IPS-11a (cell line): ENCODE results near the gene MBLAC1.

Source experiments
- H3K4me3 ChIP-seq: one replicate; pipeline ENCODE4 v1.5.1; 2013; ENCODE audit warnings: low read depth, low read length, control low read depth

The MBLAC1 gene, protein sequence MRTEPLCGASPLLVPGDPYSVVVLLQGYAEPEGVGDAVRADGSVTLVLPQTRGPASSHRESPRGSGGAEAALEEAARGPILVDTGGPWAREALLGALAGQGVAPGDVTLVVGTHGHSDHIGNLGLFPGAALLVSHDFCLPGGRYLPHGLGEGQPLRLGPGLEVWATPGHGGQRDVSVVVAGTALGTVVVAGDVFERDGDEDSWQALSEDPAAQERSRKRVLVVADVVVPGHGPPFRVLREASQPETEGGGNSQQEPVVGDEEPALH

GRCh38 chr7:100126931-100127865 is at the start of gene MBLAC1:
Gene MBLAC1, plus strand, starts transcription at chr7:100126967. Its CDS starts 429 bp downstream, at chr7:100127396.
- H3K4me3 ChIP-seq: peak within 1 kb of the TSS; percentile 88

GRCh38 chr7:100077205-100077604 is 49.6 kb upstream of the MBLAC1 start:
- no peak overlapping the region for H3K4me3 ChIP-seq

DNA sequence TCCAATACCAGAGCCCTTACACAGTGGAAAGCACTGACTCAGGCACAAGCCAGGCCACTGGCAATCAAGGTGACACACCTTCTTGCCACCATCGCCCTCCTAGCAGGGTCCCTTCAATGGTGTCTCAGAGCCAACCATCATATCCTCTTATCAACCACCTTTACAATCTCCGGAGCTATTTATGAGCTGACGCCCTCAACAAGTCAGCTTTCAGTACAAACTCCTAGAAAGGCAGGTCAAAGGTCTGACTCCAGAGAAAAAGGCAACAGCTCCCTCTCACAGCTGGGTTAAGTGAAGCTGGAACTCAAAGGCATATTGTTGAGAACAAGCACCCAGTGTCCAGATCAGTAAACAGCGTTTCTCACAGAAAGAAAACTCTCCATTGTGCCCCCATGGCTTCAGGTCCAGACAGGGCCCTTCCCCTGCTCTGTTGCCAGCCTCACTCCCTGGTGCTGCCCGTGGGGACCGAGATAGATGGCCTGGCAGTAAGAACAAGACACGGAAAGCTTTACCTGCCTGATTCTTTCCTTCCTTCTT is 47.7 kb upstream of the MBLAC1 start:
- no peak overlapping the region for H3K4me3 ChIP-seq

DNA sequence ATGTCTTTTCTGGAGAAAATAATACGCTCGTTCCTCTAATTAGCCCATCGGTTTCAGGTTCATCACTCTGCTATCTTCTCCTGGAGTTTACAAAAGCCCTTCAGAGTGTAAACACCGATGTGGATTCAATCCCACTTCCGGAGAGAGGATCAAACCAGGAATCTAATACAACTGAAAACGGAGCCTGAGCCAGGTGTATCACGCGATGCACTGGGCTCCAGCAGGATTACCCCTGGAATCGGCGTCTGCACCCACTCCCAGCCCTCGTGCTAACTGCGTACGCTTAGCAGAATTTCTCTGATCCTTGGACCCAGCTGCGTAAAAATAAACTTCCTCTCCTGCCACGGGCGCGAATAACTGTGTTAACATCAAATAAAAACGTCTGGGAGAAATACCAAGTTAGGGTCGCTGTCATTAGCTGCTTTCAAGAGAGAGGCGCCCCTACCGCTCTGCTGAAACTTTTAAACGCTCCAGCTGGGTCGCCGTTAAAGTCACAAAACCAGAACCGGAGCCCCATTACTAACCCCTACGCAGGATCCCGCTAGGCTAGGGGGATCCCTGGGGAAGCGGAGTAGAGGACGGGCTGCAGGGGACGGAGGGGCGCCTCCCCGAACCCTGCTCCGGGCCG is 45.7 kb upstream of the MBLAC1 start:
- peak overlapping the region; percentile 93 for H3K4me3 ChIP-seq

GRCh38 chr7:100081535-100082102 is 45.1 kb upstream of the MBLAC1 start, which contains the start of gene ZNF3:
Gene ZNF3, minus strand, starts transcription at chr7:100081723. Its CDS starts 4,366 bp downstream, at chr7:100077357.
- H3K4me3 ChIP-seq: peak within 1 kb of the TSS; percentile 93

GRCh38 chr7:100082978-100083377 is 43.8 kb upstream of the MBLAC1 start:
- H3K4me3 ChIP-seq: no peak overlapping the region

DNA sequence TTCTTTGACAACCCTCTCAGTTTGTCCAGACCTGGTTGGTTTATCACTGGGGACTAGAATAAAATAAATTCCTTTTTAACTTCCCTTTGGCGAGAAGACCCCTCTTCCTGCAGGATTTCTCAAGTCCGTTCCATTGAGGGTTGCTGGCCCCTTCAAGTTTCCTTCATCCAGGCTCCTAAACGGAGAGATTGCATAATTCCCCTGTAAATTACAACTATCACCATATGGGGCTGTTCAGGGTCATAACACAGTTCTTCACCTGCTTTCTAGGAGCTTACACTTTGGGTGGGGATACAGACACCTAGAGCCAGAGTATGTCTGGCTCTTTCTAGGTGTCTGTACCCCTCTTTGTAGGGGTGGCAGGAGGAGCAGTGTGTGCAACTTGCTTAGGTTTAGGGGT is 41.3 kb upstream of the MBLAC1 start:
- no peak overlapping the region for H3K4me3 ChIP-seq

DNA sequence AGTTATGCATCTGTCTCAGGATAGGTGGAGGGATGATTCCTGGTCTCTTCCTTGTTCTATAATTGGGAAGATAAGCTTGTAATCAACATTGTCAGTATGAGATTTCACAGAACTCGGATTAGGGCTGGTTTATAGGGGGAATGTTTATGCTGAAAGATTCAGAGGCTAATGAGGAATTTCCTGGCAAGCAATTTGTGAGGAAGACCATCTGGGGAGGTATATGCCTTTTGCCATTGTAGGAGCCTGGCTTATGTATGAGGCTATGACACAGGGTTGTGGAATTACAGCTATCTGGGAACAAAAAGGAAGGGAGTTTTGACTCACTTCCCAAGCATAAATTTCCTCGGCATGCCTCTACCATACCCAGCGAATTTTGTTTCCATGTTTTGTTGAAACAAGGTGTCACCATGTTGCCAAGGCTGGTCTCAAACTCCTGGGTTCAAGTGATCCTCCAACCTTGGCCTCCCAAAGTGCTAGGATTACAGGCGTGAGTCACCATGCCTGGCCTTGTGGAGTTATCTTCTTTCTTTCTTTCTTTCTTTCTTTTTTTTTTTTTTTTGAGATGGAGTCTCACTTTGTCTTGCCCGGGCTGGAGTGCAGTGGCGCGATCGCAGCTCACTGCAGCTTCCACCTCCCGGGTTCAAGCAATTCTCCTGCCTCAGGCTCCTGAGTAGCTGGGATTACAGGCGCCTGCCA is 39.6 kb upstream of the MBLAC1 start:
- H3K4me3 ChIP-seq: no peak overlapping the region

DNA sequence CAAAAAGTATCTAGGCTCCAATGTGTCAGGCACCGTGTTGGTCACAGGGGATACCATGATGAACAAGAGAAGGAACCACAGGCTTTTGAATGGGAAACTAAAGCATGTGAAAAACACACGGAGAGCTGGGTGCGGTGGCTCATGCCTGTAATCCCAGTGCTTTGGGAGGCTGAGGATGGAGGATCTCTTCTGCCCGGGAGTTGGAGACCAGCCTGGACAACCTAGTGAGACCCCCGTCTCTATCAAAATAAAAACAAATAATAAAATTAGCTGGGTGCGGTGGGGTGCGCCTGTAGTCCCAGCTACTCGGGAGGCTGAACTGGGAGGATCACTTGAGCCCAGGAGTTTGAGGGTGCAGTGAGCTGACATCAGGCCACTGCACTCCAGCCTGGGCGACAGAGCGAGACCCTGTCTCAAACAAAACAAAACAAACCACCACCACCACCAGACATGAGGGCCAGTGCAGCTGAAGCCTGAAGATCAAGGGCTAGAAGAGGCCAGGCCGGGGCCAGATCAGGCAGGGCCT is 38.6 kb upstream of the MBLAC1 start:
- H3K4me3 ChIP-seq: peak overlapping the region; percentile 87

GRCh38 chr7:100088621-100089457 is 37.9 kb upstream of the MBLAC1 start, which contains the start of gene COPS6:
Gene COPS6, plus strand, starts transcription at chr7:100088969. Its CDS starts 22 bp downstream, at chr7:100088991.
- H3K4me3 ChIP-seq: peak within 1 kb of the TSS; percentile 87

- peak overlapping the region; percentile 87 for H3K4me3 ChIP-seq
These were observed 37.1 kb upstream of the MBLAC1 start for GRCh38 chr7:100089458-100090196.

- H3K4me3 ChIP-seq: no peak overlapping the region
These were observed 36.0 kb upstream of the MBLAC1 start for GRCh38 chr7:100090527-100091410.

DNA sequence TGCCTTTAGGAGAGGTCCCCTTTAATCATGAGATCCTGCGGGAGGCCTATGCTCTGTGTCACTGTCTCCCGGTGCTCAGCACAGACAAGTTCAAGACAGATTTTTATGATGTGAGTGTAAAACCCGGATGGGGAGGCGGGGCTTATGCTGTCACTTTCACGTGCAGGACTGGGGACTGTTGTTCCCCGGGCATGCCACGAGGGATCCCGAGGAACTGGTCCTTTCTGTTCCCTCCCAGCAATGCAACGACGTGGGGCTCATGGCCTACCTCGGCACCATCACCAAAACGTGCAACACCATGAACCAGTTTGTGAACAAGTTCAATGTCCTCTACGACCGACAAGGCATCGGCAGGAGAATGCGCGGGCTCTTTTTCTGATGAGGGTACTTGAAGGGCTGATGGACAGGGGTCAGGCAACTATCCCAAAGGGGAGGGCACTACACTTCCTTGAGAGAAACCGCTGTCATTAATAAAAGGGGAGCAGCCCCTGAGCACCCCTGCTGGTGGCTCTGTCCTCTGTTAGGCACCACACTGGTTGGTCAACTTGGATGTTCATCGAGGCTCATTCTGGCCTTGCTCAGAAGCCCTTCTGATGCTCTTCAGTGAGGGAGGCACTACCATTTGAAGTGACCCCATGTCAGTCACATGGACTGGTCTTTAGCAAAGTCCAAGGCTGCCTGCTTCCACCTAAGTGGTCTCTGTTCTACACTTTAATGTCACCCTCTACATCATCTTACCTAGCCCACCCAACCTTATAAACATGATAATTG is 35.2 kb upstream of the MBLAC1 start:
- H3K4me3 ChIP-seq: no peak overlapping the region

DNA sequence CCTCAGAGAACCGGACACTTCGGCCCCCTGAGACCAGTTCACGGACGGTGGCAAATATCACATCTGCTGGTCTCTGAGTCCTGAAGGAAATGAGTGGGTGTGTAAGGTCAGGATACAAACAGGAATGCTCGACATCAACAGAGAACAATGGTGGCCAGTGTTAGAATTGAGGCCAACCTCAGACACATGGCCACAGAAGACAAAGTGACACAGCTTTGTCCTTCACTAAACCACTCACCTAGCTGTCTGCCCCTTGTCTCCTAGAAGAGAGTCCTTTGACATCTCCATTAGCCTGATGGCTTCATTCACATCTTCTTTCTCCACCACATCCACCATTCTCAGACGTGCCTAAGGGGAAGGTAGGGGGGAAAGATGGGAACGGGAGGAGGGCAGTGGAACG is 33.7 kb upstream of the MBLAC1 start:
- no peak overlapping the region for H3K4me3 ChIP-seq

DNA sequence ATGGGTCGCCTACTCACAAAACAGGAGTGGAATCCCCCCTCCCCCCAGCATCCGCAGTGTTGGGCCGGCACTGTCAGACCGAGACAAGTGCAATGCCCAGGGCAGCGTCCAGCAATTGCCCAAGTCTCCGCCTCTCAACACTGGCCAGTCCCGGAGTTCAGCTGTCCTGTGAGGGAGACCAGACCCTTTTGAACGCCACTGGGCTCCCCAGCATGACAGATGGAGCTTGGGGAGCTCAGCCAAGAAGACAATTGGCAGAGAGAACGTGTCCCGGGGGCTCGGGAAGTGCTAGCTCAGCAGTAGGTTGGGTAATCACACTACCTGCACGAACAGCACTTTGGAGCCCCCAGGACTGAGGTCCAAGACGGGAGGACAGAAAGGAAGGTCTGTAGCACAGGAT is 33.3 kb upstream of the MBLAC1 start:
- H3K4me3 ChIP-seq: no peak overlapping the region

DNA sequence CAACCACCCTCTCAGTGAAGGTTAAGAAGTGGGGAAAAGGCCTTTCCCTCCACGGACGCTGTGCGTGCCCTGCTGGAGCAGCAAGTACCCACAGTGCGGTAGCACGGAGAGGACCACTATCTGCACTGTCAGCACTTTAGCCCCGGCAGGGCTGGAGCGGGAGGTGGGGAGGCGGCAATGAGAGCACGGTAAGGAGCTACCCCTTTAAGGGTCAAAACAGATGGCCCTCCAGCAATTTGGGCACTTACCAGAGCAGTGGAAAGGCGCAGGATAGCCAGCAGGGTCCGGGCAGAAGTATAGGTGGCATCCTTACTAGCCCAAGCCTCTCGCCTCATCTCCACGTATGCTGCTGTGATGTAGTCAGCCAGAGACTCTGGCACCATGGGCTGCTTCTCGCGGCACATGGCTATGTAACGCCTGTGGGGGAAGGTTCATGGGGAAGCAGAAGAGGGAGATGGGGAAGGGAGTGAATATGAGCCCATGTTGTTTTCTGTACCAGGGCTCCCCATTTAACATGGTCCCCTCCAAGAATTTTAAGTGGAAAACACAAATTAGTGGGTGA is 32.8 kb upstream of the MBLAC1 start:
- H3K4me3 ChIP-seq: no peak overlapping the region
